ENCODE measurements around the gene SVOPL. TPM values are rescaled to one million over a fixed set of nuclear protein-coding genes. Genes with fewer than 3 reads are reported as not detected.

The SVOPL gene
- total RNA-seq, 1 experiment from 2014 or later, result not detected

GRCh38 chr7:138684340-138684739 lies 16.8 kb downstream of the SVOPL start:
- Histone ChIP-seq H3K4me2 (ENCODE audit: low read length) (no peak overlapping the region), H3K9ac (ENCODE audit: low read length) (no peak overlapping the region), H3K4me1 (ENCODE audit: control insufficient read depth in 1 of 2, insufficient read depth in 2 of 2, low read length in 2 of 2) (no peaks in the 10 kb centered on the region), H3K79me2 (ENCODE audit: insufficient read depth, low read length) (no peaks in the 10 kb centered on the region), H4K20me1 (ENCODE audit: insufficient read depth) (no peaks in the 10 kb centered on the region), H3K9me3 (ENCODE audit: control insufficient read depth in 1 of 2, insufficient read depth in 1 of 2, low read depth in 1 of 2, low read length in 2 of 2) (no peaks in the 10 kb centered on the region), H3K27me3 (ENCODE audit: insufficient read depth, low read length) (no peaks in the 10 kb centered on the region), H3K9me2 (ENCODE audit: insufficient read depth) (no peaks in the 10 kb centered on the region), H3K27ac (ENCODE audit: low read depth, low read length) (no peak overlapping the region), H3K36me3 (ENCODE audit: control insufficient read depth in 1 of 2, insufficient read depth in 2 of 2, low read length in 2 of 2) (no peaks in the 10 kb centered on the region), H3K4me3 (replicated peaks in 1 of 2; ENCODE audit: low read depth in 1 of 2, low read length in 2 of 2) (no peak overlapping the region), H2AFZ (ENCODE audit: low read depth, low read length, poor library complexity, severe bottlenecking) (no peak overlapping the region)
- DNase-seq (ENCODE audit: low read depth, low spot score), result no peak
- POLR2A ChIA-PET, result no interaction called here
- TF ChIP-seq ZFX (IDR thresholded peaks at IDR 0.05), result no peak
- TF ChIP-seq SIN3A (IDR thresholded peaks at IDR 0.05; ENCODE audit: low read depth), result no peak
- no peak for TF ChIP-seq JUND (IDR thresholded peaks at IDR 0.05)
- TF ChIP-seq EGR1 (IDR thresholded peaks at IDR 0.05; ENCODE audit: low read depth), result no peak
- no peak for TF ChIP-seq FOSL1 (IDR thresholded peaks at IDR 0.05; ENCODE audit: low read depth)
- TF ChIP-seq CBX3 (IDR thresholded peaks at IDR 0.05; ENCODE audit: low read depth), result no peak
- no peak for TF ChIP-seq POLR2AphosphoS5 (IDR thresholded peaks at IDR 0.05; ENCODE audit: low read depth, low read length)
- TF ChIP-seq SP1 (IDR thresholded peaks at IDR 0.05; ENCODE audit: low read depth), result no peak
- TF ChIP-seq, protein P1, sequence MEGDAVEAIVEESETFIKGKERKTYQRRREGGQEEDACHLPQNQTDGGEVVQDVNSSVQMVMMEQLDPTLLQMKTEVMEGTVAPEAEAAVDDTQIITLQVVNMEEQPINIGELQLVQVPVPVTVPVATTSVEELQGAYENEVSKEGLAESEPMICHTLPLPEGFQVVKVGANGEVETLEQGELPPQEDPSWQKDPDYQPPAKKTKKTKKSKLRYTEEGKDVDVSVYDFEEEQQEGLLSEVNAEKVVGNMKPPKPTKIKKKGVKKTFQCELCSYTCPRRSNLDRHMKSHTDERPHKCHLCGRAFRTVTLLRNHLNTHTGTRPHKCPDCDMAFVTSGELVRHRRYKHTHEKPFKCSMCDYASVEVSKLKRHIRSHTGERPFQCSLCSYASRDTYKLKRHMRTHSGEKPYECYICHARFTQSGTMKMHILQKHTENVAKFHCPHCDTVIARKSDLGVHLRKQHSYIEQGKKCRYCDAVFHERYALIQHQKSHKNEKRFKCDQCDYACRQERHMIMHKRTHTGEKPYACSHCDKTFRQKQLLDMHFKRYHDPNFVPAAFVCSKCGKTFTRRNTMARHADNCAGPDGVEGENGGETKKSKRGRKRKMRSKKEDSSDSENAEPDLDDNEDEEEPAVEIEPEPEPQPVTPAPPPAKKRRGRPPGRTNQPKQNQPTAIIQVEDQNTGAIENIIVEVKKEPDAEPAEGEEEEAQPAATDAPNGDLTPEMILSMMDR (IDR thresholded peaks at IDR 0.05 in 2 of 3, conservative IDR thresholded peaks at IDR 0.05 in 1 of 3; ENCODE audit: borderline replicate concordance in 1 of 3, insufficient read depth in 1 of 3, low read depth in 2 of 3, low read length in 2 of 3), result no peak
- no peak for TF ChIP-seq YY1 (IDR thresholded peaks at IDR 0.05; ENCODE audit: extremely low read depth, insufficient replicate concordance, low read depth, low read length)
- no peak for TF ChIP-seq CEBPB (IDR thresholded peaks at IDR 0.05; ENCODE audit: low read depth)
- TF ChIP-seq EZH2 (IDR thresholded peaks at IDR 0.05), result no peak
- TF ChIP-seq RAD21 (IDR thresholded peaks at IDR 0.05; ENCODE audit: low read depth), result no peak
- no peak for TF ChIP-seq ZBTB33 (IDR thresholded peaks at IDR 0.05; ENCODE audit: extremely low read depth, insufficient replicate concordance, low read length)
- no peak for TF ChIP-seq POLR2A (IDR thresholded peaks at IDR 0.05; ENCODE audit: borderline replicate concordance, extremely low read depth, insufficient read depth, insufficient read length)
- TF ChIP-seq REST (IDR thresholded peaks at IDR 0.05; ENCODE audit: low read depth), result no peak
- TF ChIP-seq SRF (IDR thresholded peaks at IDR 0.05; ENCODE audit: low read depth), result no peak
- TF ChIP-seq TCF7L2 (IDR thresholded peaks at IDR 0.05; ENCODE audit: borderline replicate concordance, extremely low read depth, insufficient read depth, insufficient read length), result no peak
- intact Hi-C loops (cut with micrococcal nuclease), result no loop called here
- CTCF ChIA-PET, result no interaction called here
- no peak for ATAC-seq
- RAD21 ChIA-PET (ENCODE audit: low non-redundant PET in 1 of 2, low total read pairs in 2 of 2, uncharacterized antibody in 2 of 2, unreplicated experiment in 2 of 2), result no interaction called here
- BruUV-seq (replicated peaks), result no TSS peak

Measured in HCT116 (cell line).